ENCODE results near the gene FBXO45. TPM values are rescaled to one million over a fixed set of nuclear protein-coding genes. Genes with fewer than 3 reads are reported as not detected.

Gene FBXO45
- total and polyA plus RNA-seq, 10 of the 15 experiments (the other 5 are each of a cell fraction or from before 2014, with no cell fraction given) = 4.0 to 17.3 (median 11.8) TPM

GRCh38 chr3:196634829-196635228 lies 66.4 kb downstream of the FBXO45 start:
- Histone ChIP-seq H3K4me3 (no peak overlapping the region), H3K27ac (ENCODE audit: control insufficient read depth, insufficient read depth) (peak overlapping the region; percentile 29), H3K9ac (ENCODE audit: control insufficient read depth, insufficient read depth, low read length) (no peak overlapping the region), H3K4me1 (ENCODE audit: control insufficient read depth, insufficient read depth, low read length) (peaks cover 42% of the 10 kb centered on the region), H3K9me3 (replicated peaks; ENCODE audit: control insufficient read depth, insufficient read depth, low read length) (no peaks in the 10 kb centered on the region), H2AFZ (ENCODE audit: control insufficient read depth, low read depth, low read length) (no peak overlapping the region), H4K20me1 (ENCODE audit: control insufficient read depth, insufficient read depth) (no peaks in the 10 kb centered on the region), H3K36me3 (ENCODE audit: control insufficient read depth in 2 of 2, insufficient read depth in 2 of 2, low read length in 1 of 2) (no peaks in the 10 kb centered on the region), H3K27me3 (replicated peaks in 1 of 2; ENCODE audit: control insufficient read depth in 2 of 2, insufficient read depth in 2 of 2, low read length in 1 of 2) (no peaks in the 10 kb centered on the region), H3K79me2 (ENCODE audit: control insufficient read depth, insufficient read depth, low read length) (peaks cover 24% of the 10 kb centered on the region), H3K4me2 (ENCODE audit: control insufficient read depth, insufficient read depth) (peak overlapping the region; percentile 31; the same call in 1 of the 2 replicates)
- DNase-seq (ENCODE audit: low read depth, low spot score) (no peak), ATAC-seq (no peak), FAIRE-seq (no peak)
- no peak for TF ChIP-seq CHD1 (IDR thresholded peaks at IDR 0.05; ENCODE audit: low read depth, low read length)
- TF ChIP-seq CREM (IDR thresholded peaks at IDR 0.05; ENCODE audit: low read depth) = no peak
- no peak for TF ChIP-seq RELA (IDR thresholded peaks at IDR 0.05; ENCODE audit: borderline replicate concordance, partially characterized antibody)
- TF ChIP-seq, protein P1, sequence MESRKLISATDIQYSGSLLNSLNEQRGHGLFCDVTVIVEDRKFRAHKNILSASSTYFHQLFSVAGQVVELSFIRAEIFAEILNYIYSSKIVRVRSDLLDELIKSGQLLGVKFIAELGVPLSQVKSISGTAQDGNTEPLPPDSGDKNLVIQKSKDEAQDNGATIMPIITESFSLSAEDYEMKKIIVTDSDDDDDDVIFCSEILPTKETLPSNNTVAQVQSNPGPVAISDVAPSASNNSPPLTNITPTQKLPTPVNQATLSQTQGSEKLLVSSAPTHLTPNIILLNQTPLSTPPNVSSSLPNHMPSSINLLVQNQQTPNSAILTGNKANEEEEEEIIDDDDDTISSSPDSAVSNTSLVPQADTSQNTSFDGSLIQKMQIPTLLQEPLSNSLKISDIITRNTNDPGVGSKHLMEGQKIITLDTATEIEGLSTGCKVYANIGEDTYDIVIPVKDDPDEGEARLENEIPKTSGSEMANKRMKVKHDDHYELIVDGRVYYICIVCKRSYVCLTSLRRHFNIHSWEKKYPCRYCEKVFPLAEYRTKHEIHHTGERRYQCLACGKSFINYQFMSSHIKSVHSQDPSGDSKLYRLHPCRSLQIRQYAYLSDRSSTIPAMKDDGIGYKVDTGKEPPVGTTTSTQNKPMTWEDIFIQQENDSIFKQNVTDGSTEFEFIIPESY (IDR thresholded peaks at IDR 0.05) = peak; percentile 82; the same call in 1 of the 2 replicates
- TF ChIP-seq, protein P2, sequence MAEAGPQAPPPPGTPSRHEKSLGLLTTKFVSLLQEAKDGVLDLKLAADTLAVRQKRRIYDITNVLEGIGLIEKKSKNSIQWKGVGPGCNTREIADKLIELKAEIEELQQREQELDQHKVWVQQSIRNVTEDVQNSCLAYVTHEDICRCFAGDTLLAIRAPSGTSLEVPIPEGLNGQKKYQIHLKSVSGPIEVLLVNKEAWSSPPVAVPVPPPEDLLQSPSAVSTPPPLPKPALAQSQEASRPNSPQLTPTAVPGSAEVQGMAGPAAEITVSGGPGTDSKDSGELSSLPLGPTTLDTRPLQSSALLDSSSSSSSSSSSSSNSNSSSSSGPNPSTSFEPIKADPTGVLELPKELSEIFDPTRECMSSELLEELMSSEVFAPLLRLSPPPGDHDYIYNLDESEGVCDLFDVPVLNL (IDR thresholded peaks at IDR 0.05; ENCODE audit: low read depth, low read length) = no peak
- no peak for TF ChIP-seq ZZZ3 (IDR thresholded peaks at IDR 0.05; ENCODE audit: control insufficient read depth, insufficient read length, low read depth)
- TF ChIP-seq SMC3 (IDR thresholded peaks at IDR 0.05; ENCODE audit: borderline replicate concordance, low read length) = no peak
- no peak for TF ChIP-seq SREBF1 (IDR thresholded peaks at IDR 0.05; ENCODE audit: low read length)
- no peak for TF ChIP-seq FOXK2 (IDR thresholded peaks at IDR 0.05)
- TF ChIP-seq, protein P3, sequence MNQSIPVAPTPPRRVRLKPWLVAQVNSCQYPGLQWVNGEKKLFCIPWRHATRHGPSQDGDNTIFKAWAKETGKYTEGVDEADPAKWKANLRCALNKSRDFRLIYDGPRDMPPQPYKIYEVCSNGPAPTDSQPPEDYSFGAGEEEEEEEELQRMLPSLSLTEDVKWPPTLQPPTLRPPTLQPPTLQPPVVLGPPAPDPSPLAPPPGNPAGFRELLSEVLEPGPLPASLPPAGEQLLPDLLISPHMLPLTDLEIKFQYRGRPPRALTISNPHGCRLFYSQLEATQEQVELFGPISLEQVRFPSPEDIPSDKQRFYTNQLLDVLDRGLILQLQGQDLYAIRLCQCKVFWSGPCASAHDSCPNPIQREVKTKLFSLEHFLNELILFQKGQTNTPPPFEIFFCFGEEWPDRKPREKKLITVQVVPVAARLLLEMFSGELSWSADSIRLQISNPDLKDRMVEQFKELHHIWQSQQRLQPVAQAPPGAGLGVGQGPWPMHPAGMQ (IDR thresholded peaks at IDR 0.05; ENCODE audit: borderline replicate concordance) = no peak
- no peak for TF ChIP-seq TAF1 (IDR thresholded peaks at IDR 0.05; ENCODE audit: borderline replicate concordance, low read depth, low read length)
- no peak for TF ChIP-seq CBX5 (IDR thresholded peaks at IDR 0.05; ENCODE audit: low read depth)
- no peak for TF ChIP-seq SUPT20H (IDR thresholded peaks at IDR 0.05; ENCODE audit: borderline replicate concordance, control insufficient read depth, low read depth, low read length)
- 0 out of 2 replicates have a peak, but pooled peaks have one; percentile 16 for TF ChIP-seq NR2F1 (conservative IDR thresholded peaks at IDR 0.05)
- TF ChIP-seq MYB (IDR thresholded peaks at IDR 0.05; ENCODE audit: borderline replicate concordance, low read depth, low read length) = no peak
- ChIA-PET POLR2A (no interaction called here), CTCF (interaction anchor here (0.6 to 2.1 kb wide), 3 partner anchors 25 to 31 kb away, joined by 3 to 12 read pairs (median 4); no protein-coding TSS in a partner anchor), SMC1A (ENCODE audit: uncharacterized antibody, unreplicated experiment) (interaction anchor here (0.6 to 8.3 kb wide), 3 partner anchors 8 to 51 kb away, joined by 3 to 82 read pairs (median 26); partner anchors contain the start of gene NRROS), RAD21 (ENCODE audit: unreplicated experiment) (interaction anchor here (5.1 to 6.0 kb wide), 2 partner anchors 7 to 25 kb away, joined by 31 to 49 read pairs; partner anchors contain the start of gene NRROS)
- in situ Hi-C loops (cut with MboI) (no loop called here), intact Hi-C loops (cut with micrococcal nuclease; ENCODE audit: unreplicated experiment) (no loop called here)
- BruUV-seq (replicated peaks) = no TSS peak
- WGBS (ENCODE audit: insufficient coverage, insufficient replicate concordance, low lambda C conversion rate, missing lambda C conversion rate) = 93% methylated on average over 6 of the region's 7 CpGs
